Ectodermal cell (in vitro differentiated cells): ENCODE data around the gene ZAP70.

Experiments
- H3K27ac ChIP-seq: 2 replicates; pipeline ENCODE4 v1.7.0; 2013; ENCODE audit warnings: mild to moderate bottlenecking, low read depth, low read length; ENCODE audit not compliant: insufficient read depth, poor library complexity, severe bottlenecking
- H3K27me3 ChIP-seq: 2 replicates; pipeline ENCODE4 v1.7.0; 2013; ENCODE audit warnings: mild to moderate bottlenecking, low read length; ENCODE audit not compliant: insufficient read depth, control insufficient read depth, poor library complexity, severe bottlenecking
- H3K36me3 ChIP-seq: one replicate; pipeline ENCODE4 v1.7.0; 2013; ENCODE audit warnings: low read length; ENCODE audit not compliant: control insufficient read depth, insufficient read depth
- H3K4me1 ChIP-seq: one replicate; pipeline ENCODE4 v1.7.0; 2013; ENCODE audit warnings: low read length; ENCODE audit not compliant: control insufficient read depth, insufficient read depth
- H3K4me3 ChIP-seq: 2 replicates; pipeline ENCODE4 v1.7.0; 2013; ENCODE audit warnings: low read depth, low read length, control low read depth; ENCODE audit not compliant: insufficient read depth
- H3K9me3 ChIP-seq: 2 replicates; pipeline ENCODE4 v1.7.0; 2013; ENCODE audit warnings: mild to moderate bottlenecking, low read length, moderate library complexity; ENCODE audit not compliant: control insufficient read depth
- WGBS, 2 experiments: methylation state at CpG; one replicate each; pipeline ENCODE4 v1.1.7; 2013; ENCODE audit warnings: missing lambda C conversion rate in 2 of 2; 5-methylcytosine and 5-hydroxymethylcytosine counted together

ZAP70 gene

DNA sequence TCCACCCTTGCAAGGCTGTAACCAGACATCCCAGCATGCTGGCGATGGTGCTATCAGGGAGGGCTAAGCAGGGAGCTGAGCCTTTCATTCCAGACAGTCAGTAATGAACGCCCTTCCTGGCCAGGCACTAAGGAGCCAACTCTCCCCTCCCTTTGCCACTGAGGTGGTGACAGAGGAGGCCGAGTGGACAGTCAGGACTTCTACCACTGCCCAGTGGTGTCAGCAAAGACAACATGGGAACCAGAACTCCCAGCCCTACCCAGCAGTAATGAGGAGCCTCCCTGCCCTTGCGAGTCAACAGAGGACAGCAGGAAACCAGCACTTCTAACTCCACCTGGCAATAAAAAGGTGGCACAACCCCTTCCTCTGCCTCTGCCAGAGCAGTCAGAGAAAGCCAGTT is 68.6 kb downstream of the ZAP70 start:
- WGBS, 2 experiments, result 92% methylated on average over 4 of the region's 4 CpGs
- H3K27ac ChIP-seq, result no peak overlapping the region
- H3K27me3 ChIP-seq, result no peaks in the 10 kb centered on the region
- H3K4me1 ChIP-seq, result no peaks in the 10 kb centered on the region
- H3K4me3 ChIP-seq, result no peak overlapping the region
- no peaks in the 10 kb centered on the region for H3K9me3 ChIP-seq
- no peaks in the 10 kb centered on the region for H3K36me3 ChIP-seq

DNA sequence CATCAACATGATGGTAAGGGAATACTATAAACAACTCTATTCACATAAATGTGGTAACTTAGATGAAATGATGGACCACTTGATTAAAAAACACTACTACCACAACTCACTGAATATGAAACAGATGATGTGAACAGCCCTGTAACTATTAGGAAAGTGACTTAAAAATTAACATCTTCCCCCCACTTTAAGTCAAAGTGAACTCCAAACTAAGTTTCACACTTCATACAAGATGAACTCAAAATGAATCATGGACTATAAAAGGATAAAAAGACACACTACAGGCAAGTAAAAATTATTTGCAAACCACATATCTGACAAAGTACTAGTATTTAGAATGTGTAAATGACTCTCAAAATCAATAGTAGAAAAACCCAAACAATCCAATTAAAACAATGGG is 71.6 kb downstream of the ZAP70 start:
- H3K27me3 ChIP-seq, result no peaks in the 10 kb centered on the region
- H3K36me3 ChIP-seq, result no peaks in the 10 kb centered on the region
- H3K27ac ChIP-seq, result no peak overlapping the region
- H3K4me1 ChIP-seq, result no peaks in the 10 kb centered on the region
- H3K4me3 ChIP-seq, result no peak overlapping the region
- H3K9me3 ChIP-seq, result no peaks in the 10 kb centered on the region

DNA sequence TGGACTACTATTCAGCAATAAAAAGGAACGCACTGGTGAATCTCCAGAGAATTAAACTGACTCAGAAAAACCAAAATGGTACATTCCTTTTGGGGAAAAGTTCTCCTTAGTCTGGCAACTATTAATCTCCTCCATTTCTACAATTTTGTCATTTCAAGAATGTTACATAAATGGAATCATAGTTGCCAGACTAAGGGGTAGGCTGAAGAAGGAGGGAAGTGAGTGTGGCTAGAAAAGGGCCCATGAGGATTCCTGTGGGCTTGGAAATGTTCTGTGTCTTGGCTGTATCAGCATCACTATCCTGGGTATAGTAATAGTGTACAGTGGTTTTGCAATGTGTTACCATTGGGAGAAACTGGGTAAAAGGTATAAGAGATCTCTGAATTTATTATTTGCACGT is 72.4 kb downstream of the ZAP70 start:
- Histone ChIP-seq H3K4me3 (no peak overlapping the region), H3K27ac (no peak overlapping the region), H3K36me3 (no peaks in the 10 kb centered on the region), H3K4me1 (no peaks in the 10 kb centered on the region), H3K27me3 (no peaks in the 10 kb centered on the region), H3K9me3 (no peaks in the 10 kb centered on the region)
- 88 to 91% methylated on average over 2 of the region's 2 CpGs for WGBS, 2 experiments

GRCh38 chr2:97788986-97789644 is 75.7 kb downstream of the ZAP70 start:
- 95 to 96% methylated on average over 7 of the region's 7 CpGs for WGBS, 2 experiments
- Histone ChIP-seq H3K4me1 (no peaks in the 10 kb centered on the region), H3K4me3 (no peak overlapping the region), H3K36me3 (peaks cover 16% of the 10 kb centered on the region), H3K27ac (no peak overlapping the region), H3K9me3 (no peaks in the 10 kb centered on the region), H3K27me3 (no peaks in the 10 kb centered on the region)
